Amygdala (tissue), 56 donors: ENCODE data around the gene SMIM23.
"Not testable (repeated sequence)": the region's sequence is repeated elsewhere in the genome, so short reads cannot be mapped to it uniquely, and the experiment has no call there.

Experiments used
- DNase-seq, 56 donors: peaks; one replicate each; lab custom pipeline; 2025; lab: John Stamatoyannopoulos, UW

The SMIM23 gene

DNA sequence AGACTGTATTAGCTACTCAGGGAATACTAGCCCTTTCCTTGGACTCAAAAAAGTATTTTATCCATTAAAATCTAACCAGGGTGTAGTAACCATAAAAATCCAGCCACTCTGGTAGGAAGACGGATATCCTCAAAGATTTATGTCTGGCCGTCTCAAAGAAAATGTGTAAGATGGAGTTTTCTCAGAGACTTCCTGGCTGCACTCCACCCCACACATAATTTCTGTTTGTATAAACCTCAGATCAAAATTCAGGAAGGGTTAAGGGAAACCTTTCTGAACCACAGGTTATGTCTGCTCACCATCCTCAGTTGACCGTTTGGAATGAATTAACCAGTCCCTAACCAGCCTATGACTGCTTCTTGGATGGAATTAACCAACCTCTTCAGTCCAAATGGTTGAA is 13.8 kb upstream of the SMIM23 start:
- no peak for DNase-seq

DNA sequence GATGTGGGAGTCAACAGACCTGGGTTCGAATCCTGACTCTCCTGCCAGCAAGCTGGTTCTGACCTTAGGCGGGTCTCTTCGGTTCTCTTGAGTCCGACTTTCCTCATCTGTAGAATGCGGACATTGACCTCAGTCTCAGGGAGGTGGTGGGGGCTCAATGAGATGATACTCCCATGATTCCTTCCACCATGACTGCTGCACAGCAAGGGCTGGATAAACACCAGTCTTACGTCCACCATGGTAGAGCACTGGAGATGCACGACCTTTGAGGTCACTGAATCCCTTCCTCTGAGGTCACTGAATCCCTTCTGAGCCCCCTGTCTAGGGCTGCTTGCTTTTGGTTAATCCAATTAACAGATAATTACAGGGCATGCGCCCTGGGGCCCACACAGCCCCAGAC is 12.5 kb upstream of the SMIM23 start:
- DNase-seq: no peak

DNA sequence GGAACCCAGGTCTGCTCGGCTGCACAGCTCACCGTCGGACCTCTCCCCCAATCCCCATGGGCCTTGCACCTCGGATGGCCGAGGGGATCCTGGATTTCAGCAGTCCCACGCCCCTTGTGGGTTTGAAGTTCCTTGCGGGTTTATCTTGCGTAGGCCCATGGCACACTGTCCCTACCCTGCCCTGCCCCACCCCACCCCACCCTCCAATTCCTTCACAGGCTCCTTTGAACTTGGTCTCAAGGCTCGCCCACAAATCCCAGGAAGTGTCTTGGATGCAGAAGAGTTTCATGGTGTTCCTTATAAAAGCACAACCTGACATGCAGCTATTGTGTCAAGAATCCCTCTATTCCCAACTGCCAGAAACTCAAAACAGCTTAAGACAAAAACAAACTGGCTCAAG is 11.2 kb upstream of the SMIM23 start:
- DNase-seq: no peak

DNA sequence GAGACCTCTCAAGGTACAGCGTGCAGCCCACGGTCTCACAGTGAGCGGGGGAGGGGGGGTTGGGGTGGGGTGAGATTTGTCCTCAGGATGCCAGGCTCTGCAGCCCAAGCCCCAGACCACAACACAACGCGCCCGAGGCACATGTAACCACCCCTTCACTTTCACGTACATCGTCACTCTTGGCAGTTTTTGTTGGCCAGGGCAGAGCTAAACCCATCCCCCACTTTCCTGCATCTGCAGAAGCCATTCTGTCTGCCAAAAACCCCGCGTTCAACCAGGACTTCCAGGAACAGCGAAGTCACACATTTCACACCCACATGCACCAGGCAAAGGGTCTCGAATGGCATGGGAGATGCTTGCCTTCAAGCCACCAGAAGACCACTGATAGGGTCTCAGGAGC is 9.4 kb upstream of the SMIM23 start:
- DNase-seq: no peak

DNA sequence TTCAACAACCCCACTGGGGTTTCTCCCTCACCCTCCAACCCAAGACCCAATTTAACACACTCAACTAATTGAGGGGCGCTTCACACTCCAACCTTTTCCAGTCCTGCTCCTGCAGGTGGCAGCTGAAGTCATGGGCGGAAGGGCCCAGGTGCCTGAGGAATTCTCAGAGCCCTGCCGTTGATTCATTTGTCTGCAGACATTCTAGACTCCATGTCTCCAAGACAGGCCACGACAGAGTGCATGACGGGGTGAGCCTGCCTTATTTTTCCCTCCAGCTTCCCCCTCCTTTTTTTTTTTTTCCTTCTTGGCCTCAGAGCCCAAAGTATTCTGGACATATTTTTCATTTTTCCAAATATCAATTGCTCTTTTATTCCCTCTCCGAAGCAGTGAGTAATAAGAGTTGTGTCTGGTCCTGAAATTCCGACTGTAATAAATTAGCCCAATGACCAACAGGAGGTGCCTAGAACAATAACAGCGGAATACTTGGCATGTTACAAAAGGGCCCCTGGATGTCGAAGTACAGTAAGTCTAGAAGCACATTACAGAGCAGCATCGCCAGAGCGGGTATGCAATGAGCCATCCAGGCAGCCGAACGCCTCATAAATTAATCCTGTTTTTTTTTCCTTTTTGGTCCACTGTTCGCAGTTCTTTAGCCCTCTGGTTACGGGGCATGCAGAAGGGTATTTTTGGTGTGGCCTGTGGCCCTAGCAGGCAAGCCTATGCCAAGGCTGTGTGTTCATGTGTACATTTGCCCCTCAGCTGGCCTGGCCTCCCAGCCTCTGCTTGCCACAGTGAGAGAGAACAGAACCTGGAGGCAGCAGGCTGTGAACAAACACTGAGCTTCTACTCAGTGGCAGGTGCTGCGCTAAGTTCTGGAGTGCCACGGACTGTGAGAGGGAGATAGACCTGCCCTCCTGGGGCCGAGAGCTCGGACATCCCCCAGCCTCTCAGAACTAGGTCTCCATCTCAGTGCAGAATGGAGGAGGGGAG is 8.6 kb upstream of the SMIM23 start:
- no peak for DNase-seq

DNA sequence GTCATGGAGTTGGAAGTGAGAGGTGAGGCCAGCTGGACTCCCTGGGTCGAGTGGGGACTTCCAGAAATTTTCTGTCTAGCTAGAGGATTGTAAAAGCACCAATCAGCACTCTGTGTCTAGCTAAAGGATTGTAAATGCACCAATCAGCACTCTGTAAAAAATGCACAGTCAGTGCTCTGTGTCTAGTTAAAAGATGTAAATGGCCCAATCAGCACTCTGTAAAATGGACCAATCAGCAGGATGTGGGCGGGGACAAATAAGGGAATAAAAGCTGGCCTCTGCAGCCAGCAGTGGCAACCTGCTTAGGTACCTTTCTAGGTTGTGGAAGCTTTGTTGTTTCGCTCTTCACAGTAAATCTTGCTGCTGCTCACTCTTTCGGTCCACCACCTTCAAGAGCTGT is 3.9 kb upstream of the SMIM23 start:
- DNase-seq: not testable (repeated sequence)

DNA sequence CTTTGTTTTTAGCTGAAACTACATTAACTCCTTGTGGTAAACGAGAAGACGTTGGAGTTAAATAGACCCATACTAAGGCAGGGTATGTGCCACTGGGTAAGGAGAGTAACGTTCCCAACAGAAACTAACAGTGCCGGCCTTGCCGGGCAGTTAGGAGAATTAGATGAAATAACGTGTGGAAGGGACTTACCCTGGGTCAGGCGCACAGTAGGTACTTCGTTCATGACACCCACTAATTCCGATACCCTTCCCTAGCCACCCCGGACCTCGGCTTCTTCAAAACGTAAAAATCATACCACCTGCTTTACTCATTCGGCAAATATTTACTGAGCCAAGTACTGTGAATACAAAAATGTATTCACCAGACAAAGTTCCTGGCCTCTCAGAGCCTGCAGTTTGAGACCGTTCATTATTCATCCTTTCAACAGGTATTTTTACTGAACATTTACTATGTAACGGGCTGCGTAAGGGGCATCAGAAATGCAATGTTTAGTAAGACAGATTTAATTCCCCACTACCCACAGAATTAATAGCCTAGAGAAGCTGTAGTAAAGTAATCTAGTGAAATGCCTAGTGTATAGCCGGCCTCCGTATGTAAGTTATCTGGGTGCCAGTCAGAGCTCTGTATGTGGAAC is 3.2 kb upstream of the SMIM23 start:
- DNase-seq: no peak

DNA sequence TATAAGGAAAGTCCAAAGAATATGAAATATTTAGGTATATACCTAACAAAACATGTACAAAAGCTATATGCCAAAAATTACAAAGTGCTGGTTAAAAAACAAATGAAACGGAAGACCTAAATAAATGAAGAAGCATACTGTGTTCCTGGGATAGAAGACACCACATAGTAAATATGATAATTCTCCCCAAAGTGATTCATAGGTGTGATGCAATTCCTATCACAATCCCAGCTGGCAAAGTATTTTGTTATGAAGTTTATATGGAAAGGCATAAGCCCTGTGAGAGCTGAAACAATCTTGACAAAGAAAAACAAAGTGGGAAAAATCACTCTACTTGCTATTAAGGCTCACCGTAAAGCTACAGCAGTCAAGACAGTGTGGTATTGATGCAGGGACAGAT is 2.6 kb upstream of the SMIM23 start:
- DNase-seq: no peak

DNA sequence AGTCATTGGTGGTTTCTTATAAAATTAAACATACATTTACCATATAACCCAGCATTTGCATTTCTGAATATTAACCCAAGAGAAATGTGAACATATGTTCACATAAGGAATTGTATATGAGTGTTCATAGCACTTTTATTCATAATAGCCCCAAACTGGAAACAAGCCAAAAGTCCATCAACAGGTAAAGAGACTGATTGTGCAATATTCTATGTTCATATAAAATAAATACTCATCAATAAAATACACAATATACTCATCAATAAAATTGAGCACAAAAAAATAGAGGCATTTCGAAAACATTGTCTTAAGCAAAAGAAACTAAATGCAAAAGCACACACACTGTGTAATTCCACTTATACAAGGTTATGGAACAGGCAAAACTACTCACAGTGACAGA is 3.7 kb downstream of the SMIM23 start:
- DNase-seq: no peak

DNA sequence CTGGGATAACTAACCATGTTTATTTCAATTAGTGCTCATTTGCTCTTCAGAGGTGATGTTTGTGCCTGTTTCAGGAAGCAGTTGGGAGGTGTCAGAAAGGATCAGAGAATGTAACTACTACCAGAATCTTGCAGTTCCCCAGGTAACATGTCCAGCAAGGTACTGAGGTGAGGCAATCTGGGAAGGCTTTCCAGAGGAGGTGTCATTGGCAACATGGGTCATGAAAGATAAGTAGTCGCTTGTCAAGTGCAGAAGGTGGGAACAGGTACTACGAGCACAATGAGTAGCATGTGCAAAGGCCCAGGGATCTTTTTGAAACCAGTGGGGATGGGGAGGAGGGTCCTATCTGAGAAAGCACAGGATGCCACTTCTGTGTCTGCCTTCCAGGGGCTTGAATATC is 4.8 kb downstream of the SMIM23 start:
- no peak for DNase-seq

DNA sequence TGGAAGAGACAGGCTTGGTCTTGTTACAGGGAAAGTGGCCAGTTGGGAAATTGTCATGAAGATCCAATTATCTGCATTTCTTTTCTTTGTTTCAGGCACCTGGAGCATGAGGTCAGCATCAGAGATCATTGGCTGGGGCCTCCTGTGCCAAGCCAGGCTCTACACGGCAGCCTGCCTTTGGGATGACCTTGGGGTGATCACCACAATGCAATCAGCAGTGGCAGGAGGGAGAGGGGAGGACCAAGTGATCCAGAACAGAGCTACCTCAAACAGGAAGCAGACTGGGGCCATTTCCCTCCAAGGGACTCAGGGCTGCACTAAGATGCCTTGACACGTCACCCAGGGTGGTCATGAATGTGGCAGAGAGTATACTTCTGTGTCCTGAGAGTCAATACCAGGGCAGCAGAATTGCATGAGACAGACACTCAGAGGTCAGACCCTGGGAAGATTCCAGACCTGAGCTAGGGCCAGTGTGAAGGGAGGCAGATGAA is 8.9 kb downstream of the SMIM23 start:
- DNase-seq: no peak

DNA sequence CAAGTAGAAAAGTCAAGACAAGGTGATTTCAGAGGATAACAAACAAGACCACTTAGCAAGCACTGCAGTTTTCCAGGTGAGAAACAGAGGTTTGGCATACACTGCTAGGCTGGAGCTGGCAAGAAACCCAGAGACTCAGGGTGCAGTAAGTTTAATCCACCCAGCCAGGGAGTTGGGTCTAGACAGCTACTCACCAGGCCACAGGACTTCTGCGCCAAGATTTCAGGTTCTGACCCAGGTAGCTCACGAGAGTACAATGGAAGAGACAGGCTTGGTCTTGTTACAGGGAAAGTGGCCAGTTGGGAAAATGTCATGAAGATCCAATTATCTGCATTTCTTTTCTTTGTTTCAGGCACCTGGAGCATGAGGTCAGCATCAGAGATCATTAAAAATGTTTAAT is 9.8 kb downstream of the SMIM23 start:
- no peak for DNase-seq

DNA sequence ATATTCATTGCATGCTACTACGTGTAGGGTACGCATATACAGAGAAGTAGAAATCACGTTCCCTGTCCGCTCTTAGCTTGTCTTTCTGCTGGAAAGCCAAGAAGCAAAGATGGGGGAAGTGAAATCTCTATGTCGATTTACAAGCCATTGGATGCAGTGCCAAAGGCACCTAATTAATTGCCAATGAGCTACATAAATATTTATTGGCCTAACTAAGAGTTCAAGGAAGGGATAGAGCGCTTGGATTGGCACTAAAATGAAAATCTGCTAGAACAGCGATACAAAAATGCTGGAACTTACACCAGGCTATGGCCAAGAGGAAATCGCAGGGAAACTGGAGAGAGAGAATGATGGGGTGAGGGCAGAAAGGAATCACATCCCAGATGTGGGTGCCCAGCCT is 10.8 kb downstream of the SMIM23 start:
- no peak for DNase-seq

DNA sequence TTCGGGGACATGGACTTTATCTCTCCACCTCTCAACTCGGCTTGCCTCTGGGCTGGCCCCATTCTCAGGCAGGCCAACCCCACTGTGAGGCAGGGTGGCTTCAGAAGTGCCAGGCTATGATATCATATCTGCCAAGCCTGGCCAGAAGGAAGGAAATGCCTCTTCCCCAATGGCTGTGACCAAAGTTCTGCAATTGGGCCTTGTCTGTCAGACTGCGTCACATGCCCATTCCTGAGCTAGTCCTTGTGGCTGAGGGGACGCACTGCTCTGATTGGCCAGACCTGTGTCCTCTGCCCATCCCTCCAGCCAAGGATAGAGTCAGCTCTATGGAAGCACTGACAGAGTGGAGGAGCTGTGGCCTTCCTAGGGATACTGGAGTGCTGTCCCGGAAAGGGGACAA is 11.9 kb downstream of the SMIM23 start:
- no peak for DNase-seq

DNA sequence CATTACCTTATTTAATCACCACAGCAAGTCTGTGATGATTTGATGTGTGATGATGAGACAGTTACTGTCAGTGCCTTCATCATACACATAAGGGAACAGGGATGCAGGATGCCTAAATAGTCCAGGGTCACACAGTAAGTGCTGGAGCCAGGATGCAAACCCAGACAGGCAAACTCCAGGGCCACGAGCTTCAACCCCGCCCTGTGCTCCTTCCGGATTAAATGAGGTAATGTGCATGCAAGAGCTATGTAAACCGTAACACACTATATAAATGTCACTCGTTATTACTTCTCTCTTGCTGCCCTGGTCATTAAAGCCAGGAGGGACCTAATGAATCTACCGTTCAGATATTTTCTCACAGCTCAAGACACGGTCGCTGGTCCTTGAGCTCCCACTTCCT is 12.8 kb downstream of the SMIM23 start:
- no peak for DNase-seq

DNA sequence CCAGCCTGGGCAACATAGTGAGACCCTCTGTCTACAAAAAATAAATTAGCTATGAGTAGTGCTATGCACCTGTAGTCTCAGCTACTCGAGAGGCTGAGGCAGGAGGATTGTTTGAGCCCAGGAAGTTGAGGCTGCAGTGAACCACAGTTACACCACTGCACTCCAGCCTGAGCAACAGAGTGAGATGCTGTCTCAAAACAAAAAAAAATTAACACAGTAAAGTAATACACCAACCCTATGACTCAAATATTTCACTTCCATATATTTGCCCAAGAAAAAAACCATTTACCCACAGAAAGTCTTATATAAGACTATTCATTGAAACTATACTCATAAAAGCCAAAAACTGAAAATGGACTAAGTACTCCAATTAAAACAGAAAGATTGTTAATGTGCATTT is 16.2 kb downstream of the SMIM23 start:
- DNase-seq: no peak

DNA sequence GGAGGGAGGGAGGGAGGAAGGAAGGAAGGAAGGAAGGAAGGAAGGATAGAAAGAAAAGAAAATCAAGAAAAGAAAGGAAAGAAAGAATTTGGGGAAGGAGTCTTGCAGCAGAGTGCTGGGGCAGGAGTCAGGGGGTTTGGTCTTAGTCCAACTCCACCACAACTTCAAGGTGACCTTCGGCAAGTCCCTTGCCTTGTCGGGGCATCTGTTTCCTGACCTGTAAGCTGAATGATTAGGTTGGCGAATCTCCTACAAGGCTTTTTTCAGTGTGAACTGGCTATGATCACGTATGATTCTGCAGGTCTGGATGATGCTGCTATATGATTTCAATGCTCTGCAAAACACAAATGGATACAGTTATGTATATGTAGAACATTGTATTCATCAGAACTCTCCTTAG is 20.1 kb downstream of the SMIM23 start:
- no peak for DNase-seq

DNA sequence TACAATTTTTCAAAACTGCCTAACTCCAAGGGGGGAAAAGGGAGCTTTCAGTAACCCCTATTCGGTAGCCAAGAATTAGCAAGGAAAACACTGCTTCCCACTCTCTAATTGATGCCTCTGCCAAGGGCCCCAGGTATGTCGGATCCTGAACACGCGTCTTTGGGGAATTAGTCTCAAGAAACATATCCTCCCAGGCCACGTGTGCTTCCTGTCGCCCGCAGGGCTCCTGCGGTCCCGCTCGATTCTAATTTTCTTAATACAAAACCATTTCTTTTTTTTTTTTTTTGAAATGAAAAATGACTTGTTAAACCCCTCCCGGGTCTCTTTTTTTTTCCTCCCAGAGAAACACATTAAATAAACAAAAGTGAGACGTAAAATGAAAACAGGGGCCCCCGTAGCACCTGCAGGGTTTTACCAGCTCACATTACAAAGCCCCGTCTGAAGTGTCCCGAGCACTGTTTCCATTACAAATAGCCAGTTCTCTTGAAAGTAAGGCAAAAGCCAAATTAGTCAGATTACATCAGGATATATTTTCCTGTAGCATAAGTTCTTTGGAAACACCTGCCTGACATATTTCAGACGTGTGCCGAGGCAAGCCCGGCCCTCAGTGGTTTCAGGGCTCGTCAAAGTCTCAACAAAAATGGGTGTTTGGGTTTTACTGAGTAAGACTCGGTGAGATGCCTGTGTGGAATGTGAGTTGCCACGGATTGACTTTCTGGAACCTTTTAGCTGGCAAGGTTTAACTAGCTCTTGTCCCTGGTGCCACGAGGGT is 21.5 kb downstream of the SMIM23 start:
- DNase-seq: no peak

DNA sequence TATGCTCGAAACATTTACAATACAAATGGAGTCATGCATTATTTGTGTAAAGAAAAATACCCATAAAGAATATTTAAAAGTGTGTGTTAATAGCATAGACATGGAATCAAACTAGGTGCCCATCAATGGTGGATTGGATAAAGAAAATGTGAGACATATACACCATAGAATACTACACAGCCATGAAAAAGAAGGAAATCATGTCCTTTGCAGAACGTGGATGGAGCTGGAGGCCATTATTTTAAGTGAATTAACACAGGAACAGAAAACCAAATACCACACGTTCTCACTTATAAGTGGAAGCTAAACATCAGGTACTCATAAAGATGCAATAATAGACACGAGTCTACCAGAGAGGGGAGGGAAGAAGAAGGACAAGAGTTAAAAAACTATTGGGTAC is 22.8 kb downstream of the SMIM23 start:
- DNase-seq: no peak

DNA sequence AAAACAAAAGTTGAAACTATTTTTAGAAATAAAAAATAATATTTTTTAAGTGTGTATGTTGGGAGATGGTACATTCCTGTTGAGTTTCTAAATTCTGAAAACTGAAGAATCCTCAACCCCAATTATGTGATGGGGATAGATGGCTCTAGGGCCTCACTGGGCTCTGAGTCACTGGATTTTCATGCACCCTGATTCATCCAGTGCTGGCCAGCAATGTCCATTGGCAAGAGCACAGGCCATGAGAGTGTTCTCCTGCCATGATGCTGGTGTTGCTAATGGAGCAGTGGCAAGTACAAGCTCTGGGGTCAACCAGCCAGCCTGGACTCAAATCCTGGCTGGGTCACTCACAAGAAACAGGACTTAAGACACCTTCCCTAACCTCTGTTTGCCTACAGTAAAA is 23.3 kb downstream of the SMIM23 start:
- DNase-seq: no peak

DNA sequence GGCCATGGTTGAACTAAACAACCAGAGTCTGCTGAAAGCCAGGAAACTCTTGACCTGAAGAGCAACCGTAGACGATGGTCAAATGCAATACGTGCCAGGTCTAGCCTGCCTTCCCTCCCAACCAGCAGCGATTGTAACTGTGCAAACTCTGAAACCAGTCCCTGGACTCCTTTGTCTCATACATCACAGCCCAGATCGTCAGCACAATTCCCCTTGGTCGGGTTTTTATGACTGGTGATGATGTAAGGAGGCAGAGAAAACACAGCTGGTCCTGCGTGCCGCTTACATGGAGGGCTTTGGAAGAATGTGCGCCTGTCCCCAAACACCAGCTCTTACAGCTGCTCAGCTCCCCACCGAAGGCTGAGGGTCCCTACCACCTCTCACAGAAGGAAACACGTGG is 24.6 kb downstream of the SMIM23 start:
- no peak for DNase-seq
